HepG2 (cell line): ENCODE measurements around the gene PHTF1. TPM values are rescaled to one million over a fixed set of nuclear protein-coding genes. Genes with fewer than 3 reads are reported as not detected.

Source experiments
- ATAC-seq: fragments of 200-7000 bp; cut with Tn5 transposase; 3 replicates; pipeline ENCODE4 v1.9.1; 2020; ENCODE audit warnings: mild to moderate bottlenecking, moderate library complexity
- BruUV-seq: library from RNA; stranded (reverse); fragments of 400-500 nt; replicated peaks from 2 replicates; lab custom pipeline; 2021; lab: Mats Ljungman, UMichigan
- CTCF ChIA-PET: fragments of 300-600 bp; formaldehyde crosslinking; extraction: SDS; loops from one replicate; lab custom pipeline; 2021; ENCODE audit warnings: low total read pairs, inconsistent platforms, low intra/inter-chr PET ratio; lab: Yijun Ruan, JAX
- POLR2A ChIA-PET: fragments of 350-600 bp; sonication (Branson Sonifier 250); formaldehyde crosslinking; loops from one replicate; lab custom pipeline; 2020; ENCODE audit warnings: antibody characterized with exemption, inconsistent platforms; lab: Yijun Ruan, JAX
- DNase-seq: peaks from one replicate; pipeline ENCODE4 v3.0.0-alpha.2; 2015; ENCODE audit warnings: low spot score
- FAIRE-seq: peaks from 3 replicates; lab custom pipeline; 2011; peaks lifted over from hg19 to GRCh38; lab: Jason Lieb, UNC
- H2AFZ ChIP-seq: one replicate; pipeline ENCODE4 v1.6.1; 2011; ENCODE audit warnings: low read length, inconsistent platforms
- H3K27ac ChIP-seq: fragments of 300-600 bp; 3 replicates; pipeline ENCODE4 v1.8.0; 2011; ENCODE audit warnings: mixed run types, mild to moderate bottlenecking, mixed read lengths, low read length, inconsistent platforms; ENCODE audit not compliant: insufficient read depth; ENCODE audit errors: extremely low read length
- H3K27me3 ChIP-seq, 2 experiments: fragments of 200-600 bp in 1 of 2; 2 replicates in 1 of 2; 3 replicates in 1 of 2; pipeline versions ENCODE4 v1.6.0 to v1.8.0; 2011; ENCODE audit warnings: low read length in 2 of 2, mild to moderate bottlenecking in 2 of 2, moderate library complexity in 2 of 2, inconsistent platforms in 1 of 2; ENCODE audit not compliant: insufficient read depth in 2 of 2, control insufficient read depth in 1 of 2
- H3K36me3 ChIP-seq, 2 experiments: fragments of 200-600 bp in 1 of 2; replicated peaks in 1 of 2; 2 replicates in 1 of 2; 3 replicates in 1 of 2; pipeline versions ENCODE4 v1.5.1 to v1.8.0; 2011; ENCODE audit warnings: low read length in 2 of 2, inconsistent platforms in 1 of 2; ENCODE audit not compliant: insufficient read depth in 2 of 2, control insufficient read depth in 1 of 2
- H3K4me1 ChIP-seq: 2 replicates; pipeline ENCODE4 v1.5.1; 2012; ENCODE audit warnings: low read length, inconsistent platforms; ENCODE audit not compliant: insufficient read depth
- H3K4me2 ChIP-seq: 2 replicates; pipeline ENCODE4 v1.6.0; 2011; ENCODE audit warnings: low read depth, low read length, inconsistent platforms
- H3K4me3 ChIP-seq, 3 experiments: fragments of 200-600 bp in 1 of 3; sonication (generic), shearing (Covaris generic) in 1 of 3; replicated peaks in 1 of 3; 2 replicates each; pipeline ENCODE4 v1.5.1; 2011 to 2016; ENCODE audit warnings: low read length in 3 of 3, inconsistent platforms in 2 of 3, low read depth in 2 of 3, mild to moderate bottlenecking in 2 of 3, control low read depth in 1 of 3, mixed read lengths in 1 of 3; ENCODE audit not compliant: insufficient read depth in 1 of 3
- H3K79me2 ChIP-seq: one replicate; pipeline ENCODE4 v1.6.1; 2011; ENCODE audit warnings: low read length, inconsistent platforms; ENCODE audit not compliant: insufficient read depth
- H3K9ac ChIP-seq: 2 replicates; pipeline ENCODE4 v1.6.0; 2011; ENCODE audit warnings: mild to moderate bottlenecking, low read depth, low read length, inconsistent platforms; ENCODE audit not compliant: insufficient read depth
- H3K9me3 ChIP-seq: 2 replicates; pipeline ENCODE4 v1.5.1; 2012; ENCODE audit warnings: mild to moderate bottlenecking, low read length
- H4K20me1 ChIP-seq: 2 replicates; pipeline ENCODE4 v1.6.0; 2011; ENCODE audit warnings: inconsistent platforms, mild to moderate bottlenecking, low read length, moderate library complexity; ENCODE audit not compliant: insufficient read depth
- ETV6 ChIP-seq: sonication (generic); formaldehyde crosslinking; conservative IDR thresholded peaks from 2 replicates; pipeline ENCODE4 v1.4.0; 2020; ENCODE audit warnings: missing genetic modification reagents
- MED1 ChIP-seq: sonication (generic); formaldehyde crosslinking; IDR thresholded peaks from 2 replicates; pipeline ENCODE4 v1.4.0; 2020; ENCODE audit warnings: missing genetic modification reagents
- SIN3B ChIP-seq: fragments of 150-350 bp; IDR thresholded peaks from 2 replicates; pipeline ENCODE4 v1.6.1; 2014; ENCODE audit warnings: low read length
- ZNF460 ChIP-seq: sonication (generic); formaldehyde crosslinking; IDR thresholded peaks from 2 replicates; pipeline ENCODE4 v1.5.1; 2020; ENCODE audit warnings: missing genetic modification reagents, mild to moderate bottlenecking, borderline replicate concordance
- ZNF703 ChIP-seq: sonication (generic); formaldehyde crosslinking; IDR thresholded peaks from 2 replicates; pipeline ENCODE4 v1.5.1; 2020; ENCODE audit warnings: missing genetic modification reagents, mild to moderate bottlenecking, moderate library complexity, borderline replicate concordance
- ZNF713 ChIP-seq: sonication (generic); formaldehyde crosslinking; IDR thresholded peaks from 2 replicates; pipeline ENCODE4 v1.4.0; 2020; ENCODE audit warnings: mild to moderate bottlenecking, missing genetic modification reagents
- ZNF75D ChIP-seq: sonication (generic); formaldehyde crosslinking; IDR thresholded peaks from 2 replicates; pipeline ENCODE4 v1.8.1; 2023; ENCODE audit warnings: missing genetic modification reagents, mild to moderate bottlenecking, borderline replicate concordance
- WGBS: methylation state at CpG from one replicate; pipeline ENCODE4 v1.1.6; 2017; ENCODE audit warnings: low lambda C conversion rate; 5-methylcytosine and 5-hydroxymethylcytosine counted together
- in situ Hi-C: cut with HindIII; loops from 2 replicates; pipeline ENCODE4 v1.10.0; 2017; ENCODE audit warnings: low pct_unique_long_range_greater_than_20kb; ENCODE audit not compliant: extremely low pct_ligation_motif_present
- intact Hi-C: fragments of 100-400 bp; cut with micrococcal nuclease; formaldehyde crosslinking; loops from one replicate; pipeline ENCODE4 v1.10.0; 2022; ENCODE audit not compliant: unreplicated experiment
- polyA plus RNA-seq, 8 experiments: library from polyadenylated mRNA; depleted of rRNA in 3 of 8; stranded (reverse) in 7 of 8; unstranded in 1 of 8; fragments of >200 nt; fragmentation: Illumina TruSeq in 4 of 8; extraction: Trizol in 4 of 8; gene quantifications; 2 replicates each; pipeline versions ENCODE4 v1.2.1 to v1.2.3, GENCODE V29; 2011 to 2016; ENCODE audit warnings: low read depth in 4 of 8, missing spikeins in 1 of 8, mixed read lengths in 1 of 8; ENCODE audit not compliant: insufficient read depth in 1 of 8
- total RNA-seq, 5 experiments: library from RNA; depleted of rRNA; stranded (reverse); fragments of >200 nt; fragmentation: Illumina TruSeq; extraction: Trizol; gene quantifications; 2 replicates each; pipeline ENCODE4 v1.2.3, GENCODE V29; 2016; ENCODE audit warnings: low read depth in 1 of 5
- TF ChIP-seq, protein P1 (sequence below): sonication (generic); formaldehyde crosslinking; IDR thresholded peaks from 2 replicates; pipeline ENCODE4 v1.4.0; 2020; ENCODE audit warnings: missing genetic modification reagents; ENCODE audit errors: not compliant biosample characterization

PHTF1 gene
- total and polyA plus RNA-seq, 2 of the 13 experiments (the other 11 are each of a cell fraction or from before 2014, with no cell fraction given) = 5.0 to 19.7 TPM

DNA sequence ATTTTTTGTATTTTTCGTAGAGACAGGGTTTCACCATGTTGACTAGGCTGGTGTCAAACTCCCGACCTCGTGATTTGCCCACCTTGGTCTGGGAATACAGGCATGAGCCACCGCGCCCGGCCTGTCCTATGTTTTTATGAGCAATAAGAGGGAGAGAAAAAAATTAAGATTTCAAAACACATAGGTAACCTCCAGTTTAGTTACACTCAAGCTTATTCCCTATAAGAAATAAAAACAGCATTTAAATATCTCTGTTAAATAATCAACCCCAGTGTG lies 45.9 kb upstream of the PHTF1 start:
- Histone ChIP-seq H3K4me3 (0 out of 6 replicates have a peak overlapping the region, but pooled peaks of 1 of the 3 experiments have one; percentile 32), H2AFZ (no peak overlapping the region), H3K4me2 (no peak overlapping the region; the same call in 1 of the 2 replicates), H3K27me3 (no peaks in the 10 kb centered on the region), H4K20me1 (peaks cover 30% of the 10 kb centered on the region), H3K27ac (peak overlapping the region; percentile 25), H3K79me2 (peaks cover 96% of the 10 kb centered on the region), H3K4me1 (peaks cover 67% of the 10 kb centered on the region), H3K9me3 (no peaks in the 10 kb centered on the region), H3K9ac (no peak overlapping the region), H3K36me3 (peaks cover 0 to 4% of the 10 kb centered on the region in 2 experiments; a peak in 1 of 5 replicates)
- FAIRE-seq = no peak
- CTCF ChIA-PET = no interaction called here
- DNase-seq = no peak
- intact Hi-C loops (no loop called here), in situ Hi-C loops (no loop called here)
- ATAC-seq = no peak
- no TSS peak for BruUV-seq
- POLR2A ChIA-PET = no interaction called here
- TF ChIP-seq MED1 (CRISPR knock-in tag) = no peak
- no peak for TF ChIP-seq ZNF703 (CRISPR knock-in tag)
- TF ChIP-seq ETV6 = no peak
- no peak for TF ChIP-seq SIN3B
- TF ChIP-seq ZNF460 (CRISPR knock-in tag) = no peak
- no peak for TF ChIP-seq ZNF713 (CRISPR knock-in tag)
- no peak for TF ChIP-seq ZNF75D (CRISPR knock-in tag)
- TF ChIP-seq, protein P1, sequence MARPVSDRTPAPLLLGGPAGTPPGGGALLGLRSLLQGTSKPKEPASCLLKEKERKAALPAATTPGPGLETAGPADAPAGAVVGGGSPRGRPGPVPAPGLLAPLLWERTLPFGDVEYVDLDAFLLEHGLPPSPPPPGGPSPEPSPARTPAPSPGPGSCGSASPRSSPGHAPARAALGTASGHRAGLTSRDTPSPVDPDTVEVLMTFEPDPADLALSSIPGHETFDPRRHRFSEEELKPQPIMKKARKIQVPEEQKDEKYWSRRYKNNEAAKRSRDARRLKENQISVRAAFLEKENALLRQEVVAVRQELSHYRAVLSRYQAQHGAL (CRISPR knock-in tag) = no peak
- 81% methylated on average over 6 of the region's 6 CpGs for WGBS
